Suppressor macrophage (primary cell): ENCODE measurements around the gene ADO.
A peak's percentile ranks its signal among the peaks of the same experiment; 100 is the strongest.
"Not testable (repeated sequence)": the region's sequence is repeated elsewhere in the genome, so short reads cannot be mapped to it uniquely, and the experiment has no call there.

Experiments used
- DNase-seq, 4 experiments: peaks; one replicate each; pipeline ENCODE4 v3.0.0-alpha.2; 2020 to 2022
- total RNA-seq, 17 experiments: gene quantifications; one replicate each; lab custom pipeline; 2026; ENCODE audit warnings: mixed read lengths in 6 of 17, inconsistent platforms in 3 of 17; lab: John Stamatoyannopoulos, UW

Gene ADO
- total RNA-seq = 7.4 to 151 (median 74.8) reads per million in 17 experiments

- peak; percentile 86 to 95 (median 92) for DNase-seq
These were observed at the start of gene ADO for GRCh38 chr10:62804356-62805230. Gene ADO (plus strand): TSS chr10:62804720. CDS start chr10:62805060, 340 bp downstream.

- no peak for DNase-seq
These were observed 49.6 kb upstream of the ADO start for GRCh38 chr10:62754963-62755362.

- DNase-seq = no peak
These were observed 48.6 kb upstream of the ADO start for GRCh38 chr10:62755662-62756653.

GRCh38 chr10:62759599-62760175 is 44.8 kb upstream of the ADO start:
- peak; percentile 73 to 90 (median 85) for DNase-seq

- DNase-seq = peak; percentile 77 to 93 (median 85)
These were observed 44.1 kb upstream of the ADO start for GRCh38 chr10:62760401-62760800.

GRCh38 chr10:62761115-62761514 is 43.4 kb upstream of the ADO start:
- no peak for DNase-seq

- DNase-seq = no peak
These were observed 41.4 kb upstream of the ADO start for GRCh38 chr10:62763155-62763554.

- DNase-seq = no peak
These were observed 40.5 kb upstream of the ADO start for GRCh38 chr10:62764011-62764410.

GRCh38 chr10:62765726-62766125 is 38.8 kb upstream of the ADO start:
- no peak for DNase-seq

GRCh38 chr10:62766386-62766785 is 38.1 kb upstream of the ADO start:
- DNase-seq = no peak

- no peak for DNase-seq
These were observed 34.8 kb upstream of the ADO start for GRCh38 chr10:62769574-62770242.

GRCh38 chr10:62772186-62772974 is 32.1 kb upstream of the ADO start:
- DNase-seq = peak in 3 of 4 experiments; percentile 16 to 34 (median 27)

GRCh38 chr10:62778125-62778524 is 26.4 kb upstream of the ADO start:
- DNase-seq = no peak

GRCh38 chr10:62779487-62780248 is 24.9 kb upstream of the ADO start:
- peak; percentile 50 to 70 (median 59) for DNase-seq

GRCh38 chr10:62784537-62784936 is 20.0 kb upstream of the ADO start:
- DNase-seq = not testable (repeated sequence)

- DNase-seq = not testable (repeated sequence)
These were observed 16.2 kb upstream of the ADO start for GRCh38 chr10:62788285-62788684.

- no peak for DNase-seq
These were observed 15.6 kb upstream of the ADO start for GRCh38 chr10:62788861-62789467.

GRCh38 chr10:62790019-62790555 is 14.4 kb upstream of the ADO start:
- DNase-seq = no peak

- no peak for DNase-seq
These were observed 13.9 kb upstream of the ADO start for GRCh38 chr10:62790571-62790970.

GRCh38 chr10:62792261-62792660 is 12.3 kb upstream of the ADO start:
- no peak for DNase-seq
